Measurements from ENCODE around the gene CAMK4.
"Not testable (repeated sequence)": the region's sequence is repeated elsewhere in the genome, so short reads cannot be mapped to it uniquely, and the experiment has no call there.

Gene CAMK4

DNA sequence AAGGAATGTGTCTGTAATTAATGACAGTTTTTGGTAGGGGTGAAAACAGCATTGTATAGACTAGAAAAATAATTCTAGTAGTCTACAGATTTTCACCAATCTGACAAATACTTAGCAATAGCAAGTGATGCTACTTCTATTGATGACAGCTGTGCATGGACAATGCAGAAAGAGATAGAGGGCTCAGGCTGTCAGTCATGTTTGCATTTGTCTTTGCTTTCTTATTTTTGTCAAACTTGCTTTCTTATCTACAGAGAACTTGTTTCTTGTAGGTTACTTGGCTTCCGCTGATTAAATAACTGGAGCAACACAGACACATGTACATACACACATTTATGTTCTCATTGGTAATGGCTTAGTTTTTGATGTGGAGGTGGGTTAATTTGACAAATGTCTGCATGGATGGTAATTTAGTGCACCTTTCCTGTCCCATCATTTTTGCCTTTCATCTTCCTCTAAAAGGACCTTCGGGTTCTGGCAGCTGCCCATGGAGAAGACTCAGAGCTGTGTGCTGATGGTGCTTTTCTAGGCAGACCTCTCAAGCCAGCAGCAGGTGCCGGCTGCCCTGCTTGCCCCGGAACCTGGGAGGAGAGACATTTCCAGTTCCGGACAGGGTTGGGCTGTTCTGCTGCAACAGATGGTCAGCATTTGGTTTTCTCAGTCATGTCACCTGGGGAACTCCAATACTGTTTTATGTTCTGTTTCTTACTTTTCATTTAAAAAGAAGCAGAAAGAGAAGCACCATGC, 28.8 kb downstream of the CAMK4 start:
- Histone ChIP-seq H3K4me3 (ENCODE audit: severe bottlenecking) (no peak overlapping the region), H3K36me3 (ENCODE audit: low read depth) (no peaks in the 10 kb centered on the region), H3K9me3 (ENCODE audit: severe bottlenecking) (no peaks in the 10 kb centered on the region), H3K4me1 (ENCODE audit: insufficient read depth, poor library complexity, severe bottlenecking) (no peaks in the 10 kb centered on the region), H3K27me3 (ENCODE audit: insufficient read depth, poor library complexity, severe bottlenecking) (peaks cover 4% of the 10 kb centered on the region), H3K27ac (ENCODE audit: poor library complexity, severe bottlenecking) (no peak overlapping the region)
- ATAC-seq (ENCODE audit: low read depth) (no peak), DNase-seq (ENCODE audit: low spot score) (no peak)
- TF ChIP-seq, protein P1, sequence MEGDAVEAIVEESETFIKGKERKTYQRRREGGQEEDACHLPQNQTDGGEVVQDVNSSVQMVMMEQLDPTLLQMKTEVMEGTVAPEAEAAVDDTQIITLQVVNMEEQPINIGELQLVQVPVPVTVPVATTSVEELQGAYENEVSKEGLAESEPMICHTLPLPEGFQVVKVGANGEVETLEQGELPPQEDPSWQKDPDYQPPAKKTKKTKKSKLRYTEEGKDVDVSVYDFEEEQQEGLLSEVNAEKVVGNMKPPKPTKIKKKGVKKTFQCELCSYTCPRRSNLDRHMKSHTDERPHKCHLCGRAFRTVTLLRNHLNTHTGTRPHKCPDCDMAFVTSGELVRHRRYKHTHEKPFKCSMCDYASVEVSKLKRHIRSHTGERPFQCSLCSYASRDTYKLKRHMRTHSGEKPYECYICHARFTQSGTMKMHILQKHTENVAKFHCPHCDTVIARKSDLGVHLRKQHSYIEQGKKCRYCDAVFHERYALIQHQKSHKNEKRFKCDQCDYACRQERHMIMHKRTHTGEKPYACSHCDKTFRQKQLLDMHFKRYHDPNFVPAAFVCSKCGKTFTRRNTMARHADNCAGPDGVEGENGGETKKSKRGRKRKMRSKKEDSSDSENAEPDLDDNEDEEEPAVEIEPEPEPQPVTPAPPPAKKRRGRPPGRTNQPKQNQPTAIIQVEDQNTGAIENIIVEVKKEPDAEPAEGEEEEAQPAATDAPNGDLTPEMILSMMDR (IDR thresholded peaks at IDR 0.05; ENCODE audit: poor library complexity, severe bottlenecking) = no peak

DNA sequence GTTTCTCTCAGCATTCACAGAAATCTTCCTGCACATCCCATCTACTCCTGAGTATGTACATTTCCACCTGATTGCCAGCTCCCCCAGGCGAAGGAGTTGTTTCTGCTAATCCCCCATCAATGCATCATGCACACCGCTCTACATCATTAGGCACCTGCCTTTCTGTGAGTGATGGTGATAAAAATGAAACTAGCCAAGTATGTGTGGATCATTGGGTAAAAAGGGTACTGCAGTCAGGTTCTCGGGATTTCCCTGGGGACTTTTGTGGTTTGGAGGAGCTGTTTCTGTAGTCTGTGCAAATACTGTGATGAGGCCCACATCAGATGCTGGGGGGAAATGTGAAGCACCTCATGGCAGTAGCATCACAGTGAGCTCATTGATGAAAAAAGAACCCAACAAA, 30.4 kb downstream of the CAMK4 start:
- no peak for DNase-seq (ENCODE audit: low spot score)

DNA sequence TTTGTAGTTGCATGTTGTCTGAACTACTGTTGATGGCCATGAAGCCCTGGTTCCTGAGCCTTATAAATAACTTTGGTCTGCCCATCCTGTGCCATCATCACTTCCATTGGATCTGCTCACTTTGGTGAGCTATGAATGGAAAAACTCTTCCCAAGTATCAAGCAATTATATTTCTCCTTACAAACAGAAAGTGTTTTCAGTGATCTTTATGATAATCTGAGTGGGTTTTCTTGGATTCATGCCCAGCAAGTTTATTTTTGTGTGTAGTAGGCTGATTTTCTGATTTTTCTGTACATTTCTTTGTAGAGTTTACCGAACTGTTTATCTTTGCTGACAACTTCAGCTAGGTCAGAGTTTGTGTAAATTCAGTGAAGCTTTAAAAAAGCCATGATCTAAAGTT, 31.0 kb downstream of the CAMK4 start:
- TF ChIP-seq, protein P1 (IDR thresholded peaks at IDR 0.05; ENCODE audit: poor library complexity, severe bottlenecking) = no peak
- H3K27ac ChIP-seq (ENCODE audit: poor library complexity, severe bottlenecking) = no peak overlapping the region
- ATAC-seq (ENCODE audit: low read depth) (no peak), DNase-seq (ENCODE audit: low spot score) (no peak)
- H3K36me3 ChIP-seq (ENCODE audit: low read depth) = no peaks in the 10 kb centered on the region
- H3K4me3 ChIP-seq (ENCODE audit: severe bottlenecking) = no peak overlapping the region
- no peaks in the 10 kb centered on the region for H3K9me3 ChIP-seq (ENCODE audit: severe bottlenecking)
- no peaks in the 10 kb centered on the region for H3K27me3 ChIP-seq (ENCODE audit: insufficient read depth, poor library complexity, severe bottlenecking)
- H3K4me1 ChIP-seq (ENCODE audit: insufficient read depth, poor library complexity, severe bottlenecking) = peaks cover 3% of the 10 kb centered on the region

More for the DNA sequence above, 30.4 kb downstream of the CAMK4 start:
- no peak for ATAC-seq (ENCODE audit: low read depth)
- Histone ChIP-seq H3K4me1 (ENCODE audit: insufficient read depth, poor library complexity, severe bottlenecking) (peaks cover 3% of the 10 kb centered on the region), H3K4me3 (ENCODE audit: severe bottlenecking) (no peak overlapping the region), H3K27me3 (ENCODE audit: insufficient read depth, poor library complexity, severe bottlenecking) (no peaks in the 10 kb centered on the region), H3K27ac (ENCODE audit: poor library complexity, severe bottlenecking) (no peak overlapping the region), H3K36me3 (ENCODE audit: low read depth) (no peaks in the 10 kb centered on the region), H3K9me3 (ENCODE audit: severe bottlenecking) (no peaks in the 10 kb centered on the region)
- TF ChIP-seq, protein P1 (IDR thresholded peaks at IDR 0.05; ENCODE audit: poor library complexity, severe bottlenecking) = no peak

DNA sequence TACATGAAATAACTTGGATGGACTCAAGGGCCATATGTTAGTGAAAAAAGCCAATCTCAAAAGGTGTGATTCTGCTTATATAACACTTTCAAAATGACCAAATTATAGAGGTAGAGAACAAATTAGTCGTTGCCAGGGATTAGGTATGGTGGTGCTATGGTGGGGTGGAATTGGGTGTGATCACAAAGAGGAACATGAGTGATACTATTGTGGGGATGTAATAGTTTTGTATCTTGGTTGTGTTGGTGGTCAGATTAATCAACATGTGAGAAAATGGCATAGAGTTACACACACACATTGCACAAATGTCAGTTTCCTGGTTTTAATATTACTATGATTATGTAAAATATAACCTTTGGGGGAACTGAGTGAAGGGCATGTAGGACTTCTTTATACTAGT, 31.9 kb downstream of the CAMK4 start:
- TF ChIP-seq, protein P1 (IDR thresholded peaks at IDR 0.05; ENCODE audit: poor library complexity, severe bottlenecking) = no peak
- Histone ChIP-seq H3K27me3 (ENCODE audit: insufficient read depth, poor library complexity, severe bottlenecking) (no peaks in the 10 kb centered on the region), H3K9me3 (ENCODE audit: severe bottlenecking) (no peaks in the 10 kb centered on the region), H3K27ac (ENCODE audit: poor library complexity, severe bottlenecking) (no peak overlapping the region), H3K36me3 (ENCODE audit: low read depth) (no peaks in the 10 kb centered on the region), H3K4me1 (ENCODE audit: insufficient read depth, poor library complexity, severe bottlenecking) (peaks cover 3% of the 10 kb centered on the region), H3K4me3 (ENCODE audit: severe bottlenecking) (no peak overlapping the region)
- DNase-seq (ENCODE audit: low spot score) (no peak), ATAC-seq (ENCODE audit: low read depth) (no peak)

DNA sequence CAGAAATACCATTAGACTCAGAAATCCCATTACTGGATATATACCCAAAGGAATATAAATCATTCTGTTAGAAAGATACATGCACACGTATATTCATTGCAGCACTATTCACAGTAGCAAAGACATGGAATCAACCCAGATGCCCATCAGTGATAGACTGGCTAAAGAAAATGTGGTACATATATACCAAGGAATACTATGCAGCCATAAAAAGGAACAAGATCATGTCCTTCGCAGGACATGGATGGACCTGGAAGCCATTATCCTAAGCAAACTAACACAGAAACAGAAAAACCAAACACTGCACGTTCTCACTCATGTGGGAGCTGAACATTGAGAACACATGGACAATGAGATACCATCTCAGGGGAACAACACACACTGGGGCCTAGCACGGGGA, 33.4 kb downstream of the CAMK4 start:
- not testable (repeated sequence) for H3K27me3 ChIP-seq (ENCODE audit: insufficient read depth, poor library complexity, severe bottlenecking); DNase-seq (ENCODE audit: low spot score); H3K36me3 ChIP-seq (ENCODE audit: low read depth); ATAC-seq (ENCODE audit: low read depth); H3K4me1 ChIP-seq (ENCODE audit: insufficient read depth, poor library complexity, severe bottlenecking); H3K9me3 ChIP-seq (ENCODE audit: severe bottlenecking); H3K27ac ChIP-seq (ENCODE audit: poor library complexity, severe bottlenecking); H3K4me3 ChIP-seq (ENCODE audit: severe bottlenecking)
